ENCODE results near the gene EPS8L1.

Gene EPS8L1

DNA sequence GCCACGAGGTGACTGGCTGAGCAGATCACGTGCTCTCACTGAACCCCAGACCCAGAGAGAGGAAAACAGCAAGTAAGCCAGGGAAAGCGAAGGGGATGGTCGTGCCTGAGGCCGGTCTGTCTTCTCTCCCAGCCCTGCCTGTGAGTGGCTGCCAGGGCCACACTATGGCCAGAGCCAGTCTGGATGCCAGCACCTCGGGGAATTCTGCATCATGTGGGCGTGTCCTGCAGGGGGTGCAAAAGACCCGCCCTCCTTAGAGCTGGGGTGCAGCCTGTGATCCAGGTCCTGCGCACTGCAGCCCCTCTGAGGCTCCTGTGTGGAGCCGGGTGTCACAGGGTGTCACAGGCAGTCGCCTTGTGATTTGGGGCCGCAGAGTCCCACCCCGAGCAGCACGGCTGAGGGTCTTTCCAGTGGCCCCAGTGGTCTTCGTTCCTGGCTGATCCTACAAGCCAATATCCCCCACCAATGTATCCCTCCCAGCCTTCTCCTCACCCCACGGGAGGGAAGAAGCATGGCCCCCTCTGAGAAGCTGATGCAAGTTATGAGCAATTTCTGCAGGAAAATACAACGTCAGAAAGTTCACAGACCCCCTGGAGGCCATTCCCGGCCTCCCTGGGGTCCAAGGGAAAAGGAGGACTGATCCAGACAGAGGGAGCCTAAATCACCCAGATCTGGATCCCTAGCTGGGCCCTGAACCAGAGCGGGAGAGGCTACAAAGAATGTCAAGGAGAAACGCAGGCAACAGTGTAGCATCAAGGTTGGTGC lies 34.0 kb downstream of the EPS8L1 start:
- Histone ChIP-seq H3K27ac (no peak overlapping the region), H3K9ac (no peak overlapping the region), H3K9me3 (replicated peaks in 1 of 11) (no peaks in the 10 kb centered on the region), H4K20me1 (peaks cover 79 to 98% (median 95%) of the 10 kb centered on the region in 11 experiments), H3K27me3 (no peaks in the 10 kb centered on the region), H3K4me2 (no peak overlapping the region), H3K36me3 (peaks cover 65 to 93% (median 79%) of the 10 kb centered on the region in 11 experiments), H3K4me3 (no peak overlapping the region), H3K4me1 (peaks cover 17 to 33% (median 22%) of the 10 kb centered on the region in 10 experiments)
- TF ChIP-seq Cebpa-rat (IDR thresholded peaks at IDR 0.05): no peak

DNA sequence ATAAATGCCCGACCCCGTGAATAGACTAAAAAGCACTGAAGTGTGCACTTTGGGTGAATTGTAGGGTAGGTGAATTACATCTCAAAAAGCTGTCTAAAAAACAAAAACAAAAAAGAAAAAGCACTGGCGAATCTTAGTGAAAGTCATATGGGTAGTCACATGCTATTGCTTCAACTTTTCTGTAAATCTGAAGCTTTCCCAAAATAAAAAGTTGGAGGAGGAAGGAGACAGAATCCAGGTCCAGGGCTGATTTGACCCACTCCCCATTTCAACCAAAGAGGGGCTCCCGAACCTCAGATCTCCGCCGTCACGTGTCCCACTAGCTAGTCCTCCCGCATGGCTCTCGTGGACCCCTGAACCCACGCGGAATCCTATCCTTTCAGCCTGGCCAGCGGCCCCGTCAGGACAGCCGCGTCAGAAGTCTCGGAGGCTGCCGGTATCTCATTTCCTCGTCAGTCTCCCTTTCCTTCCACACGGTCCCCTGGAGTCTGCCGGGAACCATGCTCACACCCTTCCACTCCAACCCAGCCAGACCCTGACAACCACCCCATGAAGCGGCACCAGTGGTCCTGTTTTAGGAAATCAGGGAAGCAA lies 35.7 kb downstream of the EPS8L1 start:
- Histone ChIP-seq H3K4me1 (peaks cover 30 to 37% (median 35%) of the 10 kb centered on the region in 10 experiments), H3K9me3 (replicated peaks in 1 of 11) (no peaks in the 10 kb centered on the region), H3K27me3 (no peaks in the 10 kb centered on the region), H3K27ac (no peak overlapping the region), H3K9ac (no peak overlapping the region), H3K4me2 (no peak overlapping the region), H3K4me3 (no peak overlapping the region), H4K20me1 (peaks cover 85 to 98% (median 95%) of the 10 kb centered on the region in 11 experiments), H3K36me3 (peaks cover 53 to 82% (median 63%) of the 10 kb centered on the region in 11 experiments)
- TF ChIP-seq Cebpa-rat (IDR thresholded peaks at IDR 0.05): no peak

DNA sequence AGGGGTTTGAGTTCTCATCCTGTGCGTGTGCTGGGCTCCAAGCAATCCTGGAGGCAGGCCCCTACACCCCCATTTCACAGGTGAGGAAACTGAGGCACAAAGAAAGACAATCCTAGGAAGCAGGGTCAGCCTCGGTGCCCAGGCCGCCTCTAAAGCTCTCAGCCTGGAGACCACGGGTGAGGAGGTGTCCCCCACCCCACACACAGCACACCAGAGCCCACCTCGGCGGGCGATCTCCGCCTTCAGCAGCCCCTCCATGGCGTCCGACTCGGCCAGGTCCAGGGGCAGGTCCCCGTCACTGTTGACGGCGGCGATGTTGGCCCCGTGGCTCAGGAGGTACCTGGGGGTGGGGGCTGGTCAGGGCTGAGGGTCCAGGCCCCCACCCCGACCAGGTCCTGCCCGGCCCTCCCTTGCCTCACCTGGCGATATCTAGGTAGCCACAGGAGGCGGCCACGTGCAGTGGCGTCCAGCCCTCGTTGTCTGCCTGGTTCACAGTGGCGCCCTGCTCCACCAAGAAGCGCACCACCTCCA lies 36.6 kb downstream of the EPS8L1 start:
- H3K36me3 ChIP-seq: peaks cover 43 to 72% (median 54%) of the 10 kb centered on the region in 11 experiments

DNA sequence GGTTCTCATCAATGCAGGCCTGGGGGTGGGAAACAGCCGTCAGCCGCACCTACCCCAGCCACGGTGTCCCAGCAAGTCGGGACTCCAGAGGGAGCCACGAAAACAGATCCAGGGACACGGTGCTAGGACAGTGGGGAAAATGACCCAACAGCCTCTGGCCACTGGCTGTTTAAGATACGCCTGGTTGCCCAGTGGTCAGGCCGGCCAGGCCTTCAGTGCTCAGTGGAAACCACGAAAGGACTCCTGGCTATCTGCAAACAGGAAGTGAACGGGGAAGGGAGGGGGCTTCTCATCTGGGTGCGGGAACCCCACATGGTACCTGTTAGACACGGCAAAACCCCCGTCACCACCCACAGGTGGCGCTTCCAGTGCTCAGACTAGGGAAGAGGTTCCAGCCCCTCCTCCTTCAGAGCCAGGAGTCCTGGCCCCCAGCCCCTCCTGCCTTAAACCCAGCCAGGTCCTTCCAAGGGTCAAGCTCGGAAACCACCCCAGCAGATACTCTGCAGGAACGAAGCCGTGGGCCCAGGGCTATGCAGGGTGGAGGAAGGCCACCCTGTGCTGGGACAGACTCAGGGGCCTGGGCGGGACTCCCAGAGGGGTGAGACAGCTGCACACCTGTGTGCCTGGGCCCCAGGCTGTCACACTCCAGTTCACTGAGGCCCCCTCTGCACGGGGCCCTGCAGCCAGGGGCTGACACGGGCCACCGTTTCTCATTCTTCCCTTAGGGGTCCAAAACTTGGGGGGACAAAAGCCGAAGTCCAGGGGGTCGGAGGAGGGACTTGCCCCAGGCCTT lies 37.3 kb downstream of the EPS8L1 start:
- Histone ChIP-seq H3K9me3 (replicated peaks in 1 of 11) (no peaks in the 10 kb centered on the region), H3K27ac (peak overlapping the region in 5 of 11 experiments; percentile 8 to 34 (median 25); a peak in 3 of 22 replicates), H3K27me3 (no peaks in the 10 kb centered on the region), H3K4me3 (no peak overlapping the region), H4K20me1 (peaks cover 77 to 91% (median 88%) of the 10 kb centered on the region in 11 experiments), H3K36me3 (peaks cover 41 to 69% (median 50%) of the 10 kb centered on the region in 11 experiments), H3K4me2 (peak overlapping the region; percentile 33 to 99 (median 94); a peak in 21 of 22 replicates), H3K4me1 (peaks cover 30 to 38% (median 36%) of the 10 kb centered on the region in 10 experiments), H3K9ac (peak overlapping the region in 7 of 11 experiments; percentile 16 to 97 (median 53); a peak in 8 of 22 replicates)
- no peak for TF ChIP-seq Cebpa-rat (IDR thresholded peaks at IDR 0.05)

More for the DNA sequence above, 36.6 kb downstream of the EPS8L1 start:
- H3K9ac ChIP-seq: no peak overlapping the region
- no peak overlapping the region for H3K4me3 ChIP-seq
- H3K9me3 ChIP-seq (replicated peaks in 1 of 11): no peaks in the 10 kb centered on the region
- no peak overlapping the region for H3K27ac ChIP-seq
- no peak for TF ChIP-seq Cebpa-rat (IDR thresholded peaks at IDR 0.05)
- no peaks in the 10 kb centered on the region for H3K27me3 ChIP-seq
- peak overlapping the region in 3 of 11 experiments; percentile 94 to 98 (median 95); a peak in 2 of 22 replicates for H3K4me2 ChIP-seq
- H4K20me1 ChIP-seq: peaks cover 77 to 95% (median 92%) of the 10 kb centered on the region in 11 experiments
- H3K4me1 ChIP-seq: peaks cover 30 to 37% (median 35%) of the 10 kb centered on the region in 10 experiments

DNA sequence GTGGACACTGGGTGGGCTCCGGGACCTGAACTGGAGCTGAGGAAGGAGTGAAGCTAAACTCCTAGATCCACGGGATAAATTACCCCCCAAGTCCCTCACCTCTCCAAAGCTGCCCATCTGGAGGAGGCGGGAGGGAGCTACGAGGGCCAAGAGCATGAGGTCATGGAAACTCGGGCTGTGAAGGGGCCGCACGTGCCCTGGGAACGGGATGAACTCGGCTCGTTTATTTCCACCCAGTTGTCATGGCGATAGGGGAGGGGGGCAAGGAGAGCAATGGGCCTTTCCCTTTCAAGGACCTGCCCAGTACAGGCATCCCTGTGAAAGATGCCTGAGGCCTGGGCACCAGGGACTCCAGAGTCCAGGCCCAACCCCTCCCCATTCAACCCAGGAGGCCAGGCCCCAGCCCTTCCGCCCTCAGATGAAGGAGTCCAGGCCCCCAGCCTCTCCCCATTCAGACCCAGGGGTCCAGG lies 37.9 kb downstream of the EPS8L1 start:
- peak overlapping the region; percentile 33 to 99 (median 94) for H3K4me2 ChIP-seq
- H4K20me1 ChIP-seq: peaks cover 72 to 85% (median 83%) of the 10 kb centered on the region in 11 experiments
- peaks cover 34 to 63% (median 44%) of the 10 kb centered on the region in 11 experiments for H3K36me3 ChIP-seq
- no peaks in the 10 kb centered on the region for H3K9me3 ChIP-seq (replicated peaks in 1 of 11)
- H3K4me1 ChIP-seq: peaks cover 36 to 44% (median 42%) of the 10 kb centered on the region in 10 experiments
- peak overlapping the region in 5 of 11 experiments; percentile 8 to 34 (median 25); a peak in 7 of 22 replicates for H3K27ac ChIP-seq
- no peak for TF ChIP-seq Cebpa-rat (IDR thresholded peaks at IDR 0.05)
- no peaks in the 10 kb centered on the region for H3K27me3 ChIP-seq
- H3K4me3 ChIP-seq: no peak overlapping the region; a peak in 1 of 20 replicates
- peak overlapping the region in 9 of 11 experiments; percentile 16 to 97 (median 54); a peak in 13 of 22 replicates for H3K9ac ChIP-seq

DNA sequence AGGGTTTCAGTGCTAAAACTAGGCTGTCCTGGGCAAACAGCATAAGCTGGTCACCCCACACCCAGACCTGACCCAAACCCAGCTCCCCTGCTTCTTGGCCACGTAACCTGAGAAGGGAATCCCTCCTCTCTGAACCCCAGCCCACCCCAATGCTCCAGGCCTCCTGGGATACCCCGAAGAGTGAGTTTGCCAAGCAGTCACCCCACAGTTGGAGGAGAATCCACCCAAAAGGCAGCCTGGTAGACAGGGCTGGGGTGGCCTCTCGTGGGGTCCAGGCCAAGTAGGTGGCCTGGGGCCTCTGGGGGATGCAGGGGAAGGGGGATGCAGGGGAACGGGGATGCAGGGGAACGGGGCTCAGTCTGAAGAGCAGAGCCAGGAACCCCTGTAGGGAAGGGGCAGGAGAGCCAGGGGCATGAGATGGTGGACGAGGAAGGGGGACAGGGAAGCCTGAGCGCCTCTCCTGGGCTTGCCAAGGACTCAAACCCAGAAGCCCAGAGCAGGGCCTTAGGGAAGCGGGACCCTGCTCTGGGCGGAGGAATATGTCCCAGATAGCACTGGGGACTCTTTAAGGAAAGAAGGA lies 39.0 kb downstream of the EPS8L1 start:
- peak overlapping the region; percentile 89 to 99 (median 94) for H3K4me2 ChIP-seq
- no peaks in the 10 kb centered on the region for H3K9me3 ChIP-seq (replicated peaks in 1 of 11)
- H3K9ac ChIP-seq: peak overlapping the region in 10 of 11 experiments; percentile 9 to 97 (median 58); a peak in 15 of 22 replicates
- H3K27me3 ChIP-seq: no peaks in the 10 kb centered on the region
- H3K4me3 ChIP-seq: 0 out of 20 replicates have a peak overlapping the region, but pooled peaks of 1 of the 10 experiments have one; percentile 7
- TF ChIP-seq Cebpa-rat (IDR thresholded peaks at IDR 0.05): no peak
- H3K36me3 ChIP-seq: peaks cover 24 to 52% (median 34%) of the 10 kb centered on the region in 11 experiments
- H4K20me1 ChIP-seq: peaks cover 61 to 75% (median 72%) of the 10 kb centered on the region in 11 experiments
- peaks cover 42 to 53% (median 47%) of the 10 kb centered on the region in 10 experiments for H3K4me1 ChIP-seq
- H3K27ac ChIP-seq: peak overlapping the region in 3 of 11 experiments; percentile 7 to 26 (median 15); a peak in 5 of 22 replicates

DNA sequence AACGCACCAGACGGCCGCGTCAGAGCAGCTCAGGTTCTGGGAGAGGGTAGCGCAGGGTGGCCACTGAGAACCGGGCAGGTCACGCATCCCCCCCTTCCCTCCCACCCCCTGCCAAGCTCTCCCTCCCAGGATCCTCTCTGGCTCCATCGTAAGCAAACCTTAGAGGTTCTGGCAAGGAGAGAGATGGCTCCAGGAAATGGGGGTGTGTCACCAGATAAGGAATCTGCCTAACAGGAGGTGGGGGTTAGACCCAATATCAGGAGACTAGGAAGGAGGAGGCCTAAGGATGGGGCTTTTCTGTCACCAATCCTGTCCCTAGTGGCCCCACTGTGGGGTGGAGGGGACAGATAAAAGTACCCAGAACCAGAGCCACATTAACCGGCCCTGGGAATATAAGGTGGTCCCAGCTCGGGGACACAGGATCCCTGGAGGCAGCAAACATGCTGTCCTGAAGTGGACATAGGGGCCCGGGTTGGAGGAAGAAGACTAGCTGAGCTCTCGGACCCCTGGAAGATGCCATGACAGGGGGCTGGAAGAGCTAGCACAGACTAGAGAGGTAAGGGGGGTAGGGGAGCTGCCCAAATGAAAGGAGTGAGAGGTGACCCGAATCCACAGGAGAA lies 39.9 kb downstream of the EPS8L1 start:
- peak overlapping the region; percentile 40 to 99 (median 97); a peak in 21 of 22 replicates for H3K9ac ChIP-seq
- H4K20me1 ChIP-seq: peaks cover 52 to 66% (median 63%) of the 10 kb centered on the region in 11 experiments
- H3K27ac ChIP-seq: peak overlapping the region in 10 of 11 experiments; percentile 49 to 94 (median 92); a peak in 16 of 22 replicates

More for the DNA sequence above, 39.9 kb downstream of the EPS8L1 start:
- Histone ChIP-seq H3K27me3 (no peaks in the 10 kb centered on the region), H3K4me3 (peak overlapping the region; percentile 85 to 100 (median 100)), H3K9me3 (replicated peaks in 1 of 11) (no peaks in the 10 kb centered on the region), H3K4me1 (peaks cover 42 to 54% (median 47%) of the 10 kb centered on the region in 10 experiments), H3K36me3 (peaks cover 15 to 43% (median 25%) of the 10 kb centered on the region in 11 experiments), H3K4me2 (peak overlapping the region; percentile 89 to 99 (median 94))
- TF ChIP-seq Cebpa-rat (IDR thresholded peaks at IDR 0.05): no peak

All from BLaER1 treated with 17β-estradiol and CSF1 and Interleukin-3, amounts not matched to agents 10 nM and 100 nM (cell line).